GM19043 (cell line): ENCODE results near the gene ANO2.

ENCODE experiments used
- ATAC-seq: cut with Tn5 transposase; IDR thresholded peaks from one replicate; pipeline ENCODE4 v1.9.1; 2021; ENCODE audit warnings: low read depth; ENCODE audit not compliant: unreplicated experiment

The ANO2 gene

GRCh38 chr12:5964913-5965900, 20.1 kb upstream of the ANO2 start:
- ATAC-seq: no peak

GRCh38 chr12:5963515-5963914, 18.5 kb upstream of the ANO2 start:
- no peak for ATAC-seq

GRCh38 chr12:5960783-5961182, 15.7 kb upstream of the ANO2 start:
- no peak for ATAC-seq

- ATAC-seq: no peak
These were observed 11.9 kb upstream of the ANO2 start for GRCh38 chr12:5956987-5957386.

- ATAC-seq: no peak
These were observed 9.6 kb upstream of the ANO2 start for GRCh38 chr12:5954661-5955060.

- ATAC-seq: no peak
These were observed 9.0 kb upstream of the ANO2 start for GRCh38 chr12:5953835-5954586.

GRCh38 chr12:5952031-5952430, 7.0 kb upstream of the ANO2 start:
- ATAC-seq: no peak

GRCh38 chr12:5948696-5949095, 3.6 kb upstream of the ANO2 start:
- no peak for ATAC-seq

GRCh38 chr12:5947006-5947405, 1.9 kb upstream of the ANO2 start:
- no peak for ATAC-seq

GRCh38 chr12:5946388-5946787, 1.3 kb upstream of the ANO2 start:
- no peak for ATAC-seq

GRCh38 chr12:5944688-5945070, 380 bp downstream of the ANO2 start:
- ATAC-seq: no peak

GRCh38 chr12:5944053-5944452, 1.0 kb downstream of the ANO2 start:
- no peak for ATAC-seq

- no peak for ATAC-seq
These were observed 3.2 kb downstream of the ANO2 start for GRCh38 chr12:5941907-5942306.

GRCh38 chr12:5927732-5928516, 17.1 kb downstream of the ANO2 start:
- no peak for ATAC-seq

- no peak for ATAC-seq
These were observed 19.4 kb downstream of the ANO2 start for GRCh38 chr12:5925646-5926045.

GRCh38 chr12:5924342-5924741, 20.7 kb downstream of the ANO2 start:
- no peak for ATAC-seq

- no peak for ATAC-seq
These were observed 21.3 kb downstream of the ANO2 start for GRCh38 chr12:5923751-5924150.

- ATAC-seq: no peak
These were observed 21.9 kb downstream of the ANO2 start for GRCh38 chr12:5923043-5923605.

GRCh38 chr12:5921966-5922899, 22.8 kb downstream of the ANO2 start:
- ATAC-seq: no peak
